Natural killer cell (primary cell): ENCODE results near the gene ATXN3L. TPM values are rescaled to one million over a fixed set of nuclear protein-coding genes. Genes with fewer than 3 reads are reported as not detected.

ENCODE experiments used
- ATAC-seq, 3 donors: fragments of 150-1000 bp in 2 of 3; fragments of 200-7000 bp in 1 of 3; cut with Tn5 transposase; 1 replicate in 1 of 3; 2 replicates in 2 of 3; pipeline ENCODE4 v1.10.0; 2021; ENCODE audit warnings: mild to moderate bottlenecking in 2 of 3, moderate library complexity in 2 of 3
- DNase-seq, 2 donors: peaks; one replicate each; pipeline versions ENCODE4 v3.0.0 to v3.0.0-alpha.2; 2013 to 2021; ENCODE audit warnings: mixed read lengths in 1 of 2
- H3K27ac ChIP-seq: one replicate; pipeline ENCODE4 v1.5.1; 2013; ENCODE audit warnings: mild to moderate bottlenecking, low read length
- H3K27me3 ChIP-seq: one replicate; pipeline ENCODE4 v1.6.1; 2013; ENCODE audit warnings: low read length; ENCODE audit not compliant: control insufficient read depth, insufficient read depth
- H3K36me3 ChIP-seq: one replicate; pipeline ENCODE4 v1.6.1; 2013; ENCODE audit warnings: low read length; ENCODE audit not compliant: control insufficient read depth, insufficient read depth
- H3K4me1 ChIP-seq: one replicate; pipeline ENCODE4 v1.6.1; 2013; ENCODE audit warnings: low read length; ENCODE audit not compliant: control insufficient read depth, insufficient read depth
- H3K4me3 ChIP-seq: one replicate; pipeline ENCODE4 v1.5.1; 2013; ENCODE audit warnings: low read length
- H3K9me3 ChIP-seq: one replicate; pipeline ENCODE4 v1.6.1; 2013; ENCODE audit warnings: low read length; ENCODE audit not compliant: control insufficient read depth, insufficient read depth
- H3K27ac Mint-ChIP-seq, 2 donors: one replicate each; pipeline ENCODE4 v1.8.0; 2022; ENCODE audit warnings: mild to moderate bottlenecking in 2 of 2, mixed read lengths in 2 of 2, moderate library complexity in 1 of 2
- H3K27me3 Mint-ChIP-seq, 2 donors: one replicate each; pipeline ENCODE4 v1.8.0; 2022; ENCODE audit warnings: low read depth in 2 of 2, mixed read lengths in 2 of 2
- H3K36me3 Mint-ChIP-seq: one replicate; pipeline ENCODE4 v1.8.0; 2022; ENCODE audit warnings: mixed read lengths
- H3K4me1 Mint-ChIP-seq, 2 donors: one replicate each; pipeline ENCODE4 v1.8.0; 2022; ENCODE audit warnings: mixed read lengths in 2 of 2
- H3K4me3 Mint-ChIP-seq: one replicate; pipeline ENCODE4 v1.8.0; 2022; ENCODE audit warnings: mild to moderate bottlenecking, moderate library complexity, mixed read lengths
- H3K9me3 Mint-ChIP-seq, 2 donors: one replicate each; pipeline ENCODE4 v1.8.0; 2022; ENCODE audit warnings: mixed read lengths in 2 of 2
- CTCF ChIP-seq: fragments of 200-600 bp; IDR thresholded peaks from one replicate; pipeline ENCODE4 v1.8.0; 2022; ENCODE audit warnings: antibody characterized with exemption
- WGBS: methylation state at CpG from one replicate; pipeline ENCODE4 v1.1.7; 2013; ENCODE audit warnings: missing lambda C conversion rate; ENCODE audit not compliant: insufficient coverage; 5-methylcytosine and 5-hydroxymethylcytosine counted together
- intact Hi-C: fragments of 100-400 bp; cut with micrococcal nuclease; formaldehyde crosslinking; loops from one replicate; pipeline ENCODE4 v1.14.2; 2022
- total RNA-seq, 4 donors: library from RNA; stranded (reverse); fragments of 120-200 nt in 1 of 4; gene quantifications; one replicate each; pipeline versions ENCODE4 v1.2.3 to v1.2.4, GENCODE V29; 2013 to 2022

ATXN3L gene
- total RNA-seq, 3 donors from 2014 or later (not counting 1 experiment from before 2014, with no cell fraction given): not detected

GRCh38 chrX:13284570-13284969 lies 35.3 kb downstream of the ATXN3L start:
- Mint-ChIP-seq H3K27ac (no peak overlapping the region), H3K4me1 (peaks cover 0 to 4% of the 10 kb centered on the region in 2 donors), H3K9me3 (no peaks in the 10 kb centered on the region), H3K36me3 (no peaks in the 10 kb centered on the region), H3K4me3 (no peak overlapping the region), H3K27me3 (peaks cover 0 to 30% of the 10 kb centered on the region in 2 donors)
- TF ChIP-seq CTCF: no peak
- no peaks in the 10 kb centered on the region for H3K4me1 ChIP-seq
- H3K4me3 ChIP-seq: no peak overlapping the region
- intact Hi-C loops: no loop called here
- no peaks in the 10 kb centered on the region for H3K36me3 ChIP-seq
- ATAC-seq: no peak
- 100% methylated on average over 1 of the region's 1 CpG for WGBS
- H3K27ac ChIP-seq: no peak overlapping the region
- no peaks in the 10 kb centered on the region for H3K27me3 ChIP-seq
- no peak for DNase-seq
- H3K9me3 ChIP-seq: no peaks in the 10 kb centered on the region

GRCh38 chrX:13283950-13284546 lies 35.8 kb downstream of the ATXN3L start:
- H3K9me3 Mint-ChIP-seq: no peaks in the 10 kb centered on the region
- no peak for TF ChIP-seq CTCF
- H3K27ac Mint-ChIP-seq: no peak overlapping the region
- H3K4me1 ChIP-seq: no peaks in the 10 kb centered on the region
- H3K4me3 ChIP-seq: no peak overlapping the region
- no peak overlapping the region for H3K4me3 Mint-ChIP-seq
- H3K27me3 ChIP-seq: no peaks in the 10 kb centered on the region
- no peaks in the 10 kb centered on the region for H3K36me3 ChIP-seq
- intact Hi-C loops: no loop called here
- WGBS: 100% methylated on average over 1 of the region's 1 CpG
- no peaks in the 10 kb centered on the region for H3K36me3 Mint-ChIP-seq
- no peak for DNase-seq
- peaks cover 0 to 4% of the 10 kb centered on the region in 2 donors for H3K4me1 Mint-ChIP-seq
- no peak overlapping the region for H3K27ac ChIP-seq
- no peaks in the 10 kb centered on the region for H3K9me3 ChIP-seq
- ATAC-seq: no peak
- H3K27me3 Mint-ChIP-seq: peaks cover 0 to 30% of the 10 kb centered on the region in 2 donors

GRCh38 chrX:13283512-13283911 lies 36.3 kb downstream of the ATXN3L start:
- Histone ChIP-seq H3K27ac (no peak overlapping the region), H3K27me3 (no peaks in the 10 kb centered on the region), H3K4me1 (no peaks in the 10 kb centered on the region), H3K9me3 (no peaks in the 10 kb centered on the region), H3K4me3 (no peak overlapping the region), H3K36me3 (no peaks in the 10 kb centered on the region)
- no peak overlapping the region for H3K4me3 Mint-ChIP-seq
- peaks cover 0 to 28% of the 10 kb centered on the region in 2 donors for H3K27me3 Mint-ChIP-seq
- H3K9me3 Mint-ChIP-seq: no peaks in the 10 kb centered on the region
- DNase-seq (no peak), ATAC-seq (no peak)
- no peak overlapping the region for H3K27ac Mint-ChIP-seq
- H3K4me1 Mint-ChIP-seq: peaks cover 0 to 4% of the 10 kb centered on the region in 2 donors
- intact Hi-C loops: no loop called here
- H3K36me3 Mint-ChIP-seq: no peaks in the 10 kb centered on the region
- no peak for TF ChIP-seq CTCF
- WGBS: 83% methylated on average over 2 of the region's 2 CpGs

- intact Hi-C loops: no loop called here
- no peak for DNase-seq
- H3K27ac ChIP-seq: no peak overlapping the region
- Mint-ChIP-seq H3K27me3 (peaks cover 0 to 29% of the 10 kb centered on the region in 2 donors), H3K4me1 (peaks cover 0 to 4% of the 10 kb centered on the region in 2 donors), H3K4me3 (no peak overlapping the region), H3K27ac (no peak overlapping the region), H3K36me3 (no peaks in the 10 kb centered on the region), H3K9me3 (no peaks in the 10 kb centered on the region)
- no peaks in the 10 kb centered on the region for H3K9me3 ChIP-seq
- 91% methylated on average over 5 of the region's 6 CpGs for WGBS
- no peaks in the 10 kb centered on the region for H3K36me3 ChIP-seq
- no peak overlapping the region for H3K4me3 ChIP-seq
- H3K4me1 ChIP-seq: no peaks in the 10 kb centered on the region
- TF ChIP-seq CTCF: no peak
- ATAC-seq: no peak
- no peaks in the 10 kb centered on the region for H3K27me3 ChIP-seq
Measured at GRCh38 chrX:13281289-13281688, 38.6 kb downstream of the ATXN3L start.
